H9 (cell line): ENCODE measurements around the gene CCDC157. TPM values are rescaled to one million over a fixed set of nuclear protein-coding genes. Genes with fewer than 3 reads are reported as not detected.

Experiments used
- DNase-seq: peaks from one replicate; pipeline ENCODE4 v3.0.0-alpha.2; 2017
- H2AFZ ChIP-seq: one replicate; pipeline ENCODE4 v1.6.1; 2013; ENCODE audit warnings: mild to moderate bottlenecking, low read length, control low read depth, moderate library complexity
- H2AK5ac ChIP-seq: 2 replicates; pipeline ENCODE4 v1.6.1; 2013; ENCODE audit warnings: low read length, control low read depth, mixed read lengths; ENCODE audit not compliant: insufficient read length
- H2BK120ac ChIP-seq: one replicate; pipeline ENCODE4 v1.6.1; 2013; ENCODE audit warnings: low read depth, mild to moderate bottlenecking, low read length, control low read depth, inconsistent platforms; ENCODE audit not compliant: poor library complexity, severe bottlenecking
- H2BK12ac ChIP-seq: 2 replicates; pipeline ENCODE4 v1.6.1; 2013; ENCODE audit warnings: low read length, control low read depth, mixed read lengths, low read depth; ENCODE audit not compliant: insufficient read length
- H2BK15ac ChIP-seq: 2 replicates; pipeline ENCODE4 v1.6.1; 2013; ENCODE audit warnings: low read depth, low read length, control low read depth
- H2BK20ac ChIP-seq: one replicate; pipeline ENCODE4 v1.6.1; 2013; ENCODE audit warnings: low read depth, mild to moderate bottlenecking, low read length, control low read depth, inconsistent platforms; ENCODE audit not compliant: poor library complexity, severe bottlenecking
- H2BK5ac ChIP-seq: 2 replicates; pipeline ENCODE4 v1.6.1; 2013; ENCODE audit warnings: low read length, control low read depth, mixed read lengths; ENCODE audit not compliant: insufficient read length
- H3K14ac ChIP-seq: 2 replicates; pipeline ENCODE4 v1.6.1; 2013; ENCODE audit warnings: low read length, control low read depth; ENCODE audit not compliant: insufficient read depth
- H3K18ac ChIP-seq: 2 replicates; pipeline ENCODE4 v1.6.1; 2013; ENCODE audit warnings: low read depth, mild to moderate bottlenecking, mixed read lengths, low read length, control low read depth; ENCODE audit not compliant: insufficient read length
- H3K23ac ChIP-seq: 2 replicates; pipeline ENCODE4 v1.6.1; 2013; ENCODE audit warnings: low read length, control low read depth, mixed read lengths, low read depth; ENCODE audit not compliant: insufficient read length
- H3K23me2 ChIP-seq: 2 replicates; pipeline ENCODE4 v1.6.1; 2013; ENCODE audit warnings: low read depth, mild to moderate bottlenecking, mixed read lengths, low read length, control low read depth; ENCODE audit not compliant: insufficient read length, poor library complexity, severe bottlenecking
- H3K27ac ChIP-seq: 2 replicates; pipeline ENCODE4 v1.5.1; 2013; ENCODE audit warnings: low read length, control low read depth, mixed read lengths, low read depth; ENCODE audit not compliant: insufficient read length
- H3K27me3 ChIP-seq: 2 replicates; pipeline ENCODE4 v1.6.1; 2013; ENCODE audit warnings: low read length, control low read depth, inconsistent platforms; ENCODE audit not compliant: insufficient read depth
- H3K4ac ChIP-seq: 2 replicates; pipeline ENCODE4 v1.6.1; 2013; ENCODE audit warnings: low read depth, mild to moderate bottlenecking, control low read depth, inconsistent platforms, low read length, moderate library complexity
- H3K4me1 ChIP-seq: 2 replicates; pipeline ENCODE4 v1.6.1; 2013; ENCODE audit warnings: low read length, control low read depth, inconsistent platforms; ENCODE audit not compliant: insufficient read depth
- H3K4me2 ChIP-seq: 2 replicates; pipeline ENCODE4 v1.6.1; 2013; ENCODE audit warnings: low read length, control low read depth, mixed read lengths; ENCODE audit not compliant: insufficient read length, insufficient read depth
- H3K56ac ChIP-seq: 2 replicates; pipeline ENCODE4 v1.6.1; 2013; ENCODE audit warnings: low read depth, mild to moderate bottlenecking, mixed read lengths, low read length, control low read depth; ENCODE audit not compliant: insufficient read length
- H3K79me1 ChIP-seq: 2 replicates; pipeline ENCODE4 v1.6.1; 2013; ENCODE audit warnings: low read depth, mild to moderate bottlenecking, moderate library complexity, low read length, control low read depth, inconsistent platforms; ENCODE audit not compliant: insufficient read depth, poor library complexity, severe bottlenecking
- H3K79me2 ChIP-seq: 2 replicates; pipeline ENCODE4 v1.6.1; 2013; ENCODE audit warnings: low read length, control low read depth, inconsistent platforms; ENCODE audit not compliant: insufficient read depth
- H3K9ac ChIP-seq: 2 replicates; pipeline ENCODE4 v1.6.1; 2013; ENCODE audit warnings: low read length, control low read depth, mixed read lengths; ENCODE audit not compliant: insufficient read length; ENCODE audit errors: extremely low read depth
- H3K9me3 ChIP-seq: one replicate; pipeline ENCODE4 v1.6.1; 2013; ENCODE audit warnings: low read depth, low read length, inconsistent platforms; ENCODE audit not compliant: control insufficient read depth
- H3T11ph ChIP-seq: one replicate; pipeline ENCODE4 v1.6.1; 2013; ENCODE audit warnings: mild to moderate bottlenecking, low read length, control low read depth, inconsistent platforms
- H4K20me1 ChIP-seq: one replicate; pipeline ENCODE4 v1.6.1; 2013; ENCODE audit not compliant: control insufficient read depth, insufficient read length, insufficient read depth
- H4K5ac ChIP-seq: 2 replicates; pipeline ENCODE4 v1.6.1; 2013; ENCODE audit warnings: low read depth, mild to moderate bottlenecking, mixed read lengths, low read length, control low read depth; ENCODE audit not compliant: insufficient read length
- H4K8ac ChIP-seq: replicated peaks from 2 replicates; pipeline ENCODE4 v1.6.1; 2013; ENCODE audit warnings: low read length, control low read depth, mixed read lengths, low read depth; ENCODE audit not compliant: insufficient read length
- H4K91ac ChIP-seq: 2 replicates; pipeline ENCODE4 v1.6.1; 2013; ENCODE audit warnings: low read depth, mild to moderate bottlenecking, moderate library complexity, mixed read lengths, low read length, control low read depth; ENCODE audit not compliant: insufficient read length
- H3K27ac Mint-ChIP-seq, 3 experiments: 2 replicates in 2 of 3; 3 replicates in 1 of 3; pipeline ENCODE4 v1.8.0; 2020 to 2021; ENCODE audit warnings: mixed read lengths in 3 of 3, mild to moderate bottlenecking in 1 of 3, moderate library complexity in 1 of 3
- H3K27me3 Mint-ChIP-seq: 2 replicates; pipeline ENCODE4 v1.8.0; 2021; ENCODE audit warnings: low read depth, mild to moderate bottlenecking, moderate library complexity, mixed read lengths
- H3K36me3 Mint-ChIP-seq, 3 experiments: 2 replicates in 2 of 3; 3 replicates in 1 of 3; pipeline ENCODE4 v1.8.0; 2020 to 2021; ENCODE audit warnings: low read depth in 3 of 3, mixed read lengths in 3 of 3; ENCODE audit not compliant: insufficient read depth in 1 of 3
- H3K4me1 Mint-ChIP-seq, 2 experiments: 2 replicates each; pipeline ENCODE4 v1.8.0; 2020; ENCODE audit warnings: mixed read lengths in 2 of 2
- H3K4me3 Mint-ChIP-seq, 2 experiments: 2 replicates in 1 of 2; 3 replicates in 1 of 2; pipeline ENCODE4 v1.8.0; 2020 to 2021; ENCODE audit warnings: mild to moderate bottlenecking in 2 of 2, mixed read lengths in 2 of 2, moderate library complexity in 1 of 2
- H3K9me3 Mint-ChIP-seq, 2 experiments: 2 replicates in 1 of 2; 3 replicates in 1 of 2; pipeline ENCODE4 v1.8.0; 2020; ENCODE audit warnings: mild to moderate bottlenecking in 2 of 2, mixed read lengths in 2 of 2, moderate library complexity in 1 of 2
- WGBS: extraction: QIAGEN DNeasy Blood & Tissue Kit; methylation state at CpG from one replicate; pipeline ENCODE4 v1.1.7; 2013; ENCODE audit warnings: missing lambda C conversion rate, low lambda C conversion rate, mixed read lengths; ENCODE audit not compliant: insufficient read length; ENCODE audit errors: extremely low coverage; 5-methylcytosine and 5-hydroxymethylcytosine counted together
- total RNA-seq: library from RNA; stranded (reverse); gene quantifications from 2 replicates; pipeline ENCODE4 v1.2.1, GENCODE V29; 2021
- TF ChIP-seq, protein P1 (sequence below): fragments of 200-600 bp; sonication (generic); conservative IDR thresholded peaks from 3 replicates; pipeline ENCODE4 v1.8.0; 2021; ENCODE audit warnings: antibody characterized with exemption, mild to moderate bottlenecking

CCDC157 gene
- total RNA-seq, 1 experiment from 2014 or later, result 4.3 TPM

GRCh38 chr22:30365891-30366290 is 9.1 kb downstream of the CCDC157 start:
- Histone ChIP-seq H3K27me3 (no peaks in the 10 kb centered on the region), H3K56ac (no peak overlapping the region), H4K5ac (no peak overlapping the region), H3K9me3 (no peaks in the 10 kb centered on the region), H3K23ac (no peak overlapping the region), H3K79me1 (no peaks in the 10 kb centered on the region), H2BK120ac (no peak overlapping the region), H4K8ac (no peak overlapping the region), H2AFZ (no peak overlapping the region), H3K23me2 (no peaks in the 10 kb centered on the region), H3K4me1 (peaks cover 4% of the 10 kb centered on the region; the same call in 1 of the 2 replicates), H2BK12ac (no peak overlapping the region), H3K4me2 (no peak overlapping the region), H3K14ac (no peak overlapping the region), H3K9ac (no peak overlapping the region), H4K20me1 (no peaks in the 10 kb centered on the region), H4K91ac (no peak overlapping the region), H2BK20ac (no peak overlapping the region), H2AK5ac (no peak overlapping the region), H2BK15ac (no peak overlapping the region), H3T11ph (no peak overlapping the region), H3K79me2 (no peaks in the 10 kb centered on the region), H3K18ac (no peak overlapping the region), H2BK5ac (no peak overlapping the region), H3K27ac (no peak overlapping the region), H3K4ac (no peak overlapping the region)
- H3K4me3 Mint-ChIP-seq, result no peak overlapping the region
- DNase-seq, result no peak
- no peaks in the 10 kb centered on the region for H3K27me3 Mint-ChIP-seq
- peaks cover 3 to 13% (median 7%) of the 10 kb centered on the region in 3 experiments; a peak in 4 of 7 replicates for H3K36me3 Mint-ChIP-seq
- WGBS, result no CpG with 5 or more reads among the region's 18 CpGs
- peaks cover 15 to 16% of the 10 kb centered on the region in 2 experiments for H3K4me1 Mint-ChIP-seq
- TF ChIP-seq, protein P1, sequence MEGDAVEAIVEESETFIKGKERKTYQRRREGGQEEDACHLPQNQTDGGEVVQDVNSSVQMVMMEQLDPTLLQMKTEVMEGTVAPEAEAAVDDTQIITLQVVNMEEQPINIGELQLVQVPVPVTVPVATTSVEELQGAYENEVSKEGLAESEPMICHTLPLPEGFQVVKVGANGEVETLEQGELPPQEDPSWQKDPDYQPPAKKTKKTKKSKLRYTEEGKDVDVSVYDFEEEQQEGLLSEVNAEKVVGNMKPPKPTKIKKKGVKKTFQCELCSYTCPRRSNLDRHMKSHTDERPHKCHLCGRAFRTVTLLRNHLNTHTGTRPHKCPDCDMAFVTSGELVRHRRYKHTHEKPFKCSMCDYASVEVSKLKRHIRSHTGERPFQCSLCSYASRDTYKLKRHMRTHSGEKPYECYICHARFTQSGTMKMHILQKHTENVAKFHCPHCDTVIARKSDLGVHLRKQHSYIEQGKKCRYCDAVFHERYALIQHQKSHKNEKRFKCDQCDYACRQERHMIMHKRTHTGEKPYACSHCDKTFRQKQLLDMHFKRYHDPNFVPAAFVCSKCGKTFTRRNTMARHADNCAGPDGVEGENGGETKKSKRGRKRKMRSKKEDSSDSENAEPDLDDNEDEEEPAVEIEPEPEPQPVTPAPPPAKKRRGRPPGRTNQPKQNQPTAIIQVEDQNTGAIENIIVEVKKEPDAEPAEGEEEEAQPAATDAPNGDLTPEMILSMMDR, result no peak
- no peak overlapping the region for H3K27ac Mint-ChIP-seq
- H3K9me3 Mint-ChIP-seq, result no peaks in the 10 kb centered on the region
